Sigmoid colon (tissue), 4 donors: ENCODE measurements around the gene SLC66A1.

Experiments used
- CTCF ChIP-seq, 4 experiments: fragments of 450-650 bp in 3 of 4; fragments of 200-600 bp in 1 of 4; IDR thresholded peaks; one replicate each; pipeline ENCODE4 v1.5.1; 2016 to 2019; ENCODE audit warnings: antibody characterized with exemption in 4 of 4, mild to moderate bottlenecking in 3 of 4, moderate library complexity in 2 of 4
- EP300 ChIP-seq, 4 donors: sonication (generic); formaldehyde crosslinking; IDR thresholded peaks; one replicate each; pipeline ENCODE4 v1.6.1; 2017; ENCODE audit warnings: antibody characterized with exemption in 4 of 4
- POLR2A ChIP-seq, 2 donors: fragments of 450-650 bp; IDR thresholded peaks; one replicate each; pipeline ENCODE4 v1.6.1; 2016; ENCODE audit warnings: antibody characterized with exemption in 2 of 2, mild to moderate bottlenecking in 2 of 2, moderate library complexity in 2 of 2
- POLR2AphosphoS5 ChIP-seq, 4 donors: sonication (generic); formaldehyde crosslinking; IDR thresholded peaks; one replicate each; pipeline ENCODE4 v1.6.1; 2017; ENCODE audit warnings: antibody characterized with exemption in 4 of 4

GRCh38 chr1:19268445-19268844 lies 43.7 kb upstream of the SLC66A1 start:
- TF ChIP-seq CTCF (IDR thresholded peaks at IDR 0.05): no peak
- no peak for TF ChIP-seq EP300 (IDR thresholded peaks at IDR 0.05)
- TF ChIP-seq POLR2A (IDR thresholded peaks at IDR 0.05): no peak
- TF ChIP-seq POLR2AphosphoS5 (IDR thresholded peaks at IDR 0.05): no peak
